Measurements from ENCODE around the gene DVL1.
A peak's percentile ranks its signal among the peaks of the same experiment; 100 is the strongest.
"Not testable (repeated sequence)": the region's sequence is repeated elsewhere in the genome, so short reads cannot be mapped to it uniquely, and the experiment has no call there.

Gene DVL1

DNA sequence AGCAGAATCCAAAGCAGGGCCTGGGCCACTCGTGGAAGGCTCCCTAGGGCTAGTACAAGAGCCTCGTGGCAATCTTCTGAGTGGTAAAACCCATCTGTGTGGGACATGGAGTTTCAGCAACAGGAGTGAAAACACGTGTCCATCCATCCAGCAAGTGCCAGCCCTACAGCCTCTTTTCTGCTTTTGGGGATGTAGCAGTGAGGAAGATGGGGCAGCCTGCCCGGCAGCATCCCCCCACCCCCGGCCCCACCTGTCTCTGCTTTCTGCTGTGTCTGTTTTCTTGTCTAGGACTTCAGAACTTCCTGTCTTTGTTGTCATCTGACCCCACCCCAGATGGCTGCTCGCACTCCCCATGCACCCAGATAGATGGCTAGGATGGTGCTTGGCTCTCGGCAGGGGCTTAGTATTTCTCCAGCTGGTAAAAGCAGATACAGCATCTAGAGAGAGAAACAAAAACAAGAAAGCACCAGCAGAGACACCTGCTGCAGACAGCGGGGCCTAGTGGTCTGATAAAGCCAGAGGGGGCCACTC is 23.1 kb downstream of the DVL1 start:
- DNase-seq (ENCODE audit: low spot score): no peak

DNA sequence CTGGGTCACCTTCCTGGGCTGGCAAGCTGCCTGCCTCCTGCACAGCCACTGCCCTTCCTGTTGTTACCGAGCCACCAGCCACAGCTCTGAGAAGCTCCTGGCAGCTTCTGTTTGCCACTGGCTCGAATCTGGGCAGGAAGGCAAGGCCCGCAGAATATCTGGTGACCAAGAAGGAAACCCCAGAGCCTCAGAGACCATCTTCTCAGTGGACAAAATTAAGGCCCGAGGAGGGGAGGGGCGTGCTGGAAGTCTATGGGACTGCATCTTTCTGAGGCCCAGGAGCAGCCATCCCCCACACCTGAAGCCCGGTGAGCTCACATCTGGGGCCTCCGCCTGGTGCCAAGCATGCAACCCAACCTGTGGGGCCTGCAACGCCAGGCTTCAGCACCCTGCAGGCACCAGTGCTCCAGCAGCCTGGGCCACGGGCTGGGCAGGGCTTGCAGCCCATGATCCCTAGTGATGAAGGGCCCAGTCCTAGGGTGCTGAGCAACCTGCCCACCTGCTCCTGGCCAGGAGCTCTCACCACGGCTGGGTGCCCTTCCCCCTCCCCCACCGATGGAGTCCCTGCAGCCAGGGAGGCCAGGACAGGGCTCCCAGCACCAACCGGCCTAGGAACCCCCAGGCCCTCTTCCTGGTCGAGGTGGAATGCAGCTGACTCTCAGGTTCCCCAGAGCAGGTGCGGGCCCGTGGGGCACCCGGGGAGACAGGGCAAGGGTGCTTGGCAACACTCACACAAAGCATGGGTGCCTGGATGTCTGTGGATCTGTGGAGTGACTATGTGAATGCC is 23.7 kb downstream of the DVL1 start:
- no peak for DNase-seq (ENCODE audit: low spot score)

DNA sequence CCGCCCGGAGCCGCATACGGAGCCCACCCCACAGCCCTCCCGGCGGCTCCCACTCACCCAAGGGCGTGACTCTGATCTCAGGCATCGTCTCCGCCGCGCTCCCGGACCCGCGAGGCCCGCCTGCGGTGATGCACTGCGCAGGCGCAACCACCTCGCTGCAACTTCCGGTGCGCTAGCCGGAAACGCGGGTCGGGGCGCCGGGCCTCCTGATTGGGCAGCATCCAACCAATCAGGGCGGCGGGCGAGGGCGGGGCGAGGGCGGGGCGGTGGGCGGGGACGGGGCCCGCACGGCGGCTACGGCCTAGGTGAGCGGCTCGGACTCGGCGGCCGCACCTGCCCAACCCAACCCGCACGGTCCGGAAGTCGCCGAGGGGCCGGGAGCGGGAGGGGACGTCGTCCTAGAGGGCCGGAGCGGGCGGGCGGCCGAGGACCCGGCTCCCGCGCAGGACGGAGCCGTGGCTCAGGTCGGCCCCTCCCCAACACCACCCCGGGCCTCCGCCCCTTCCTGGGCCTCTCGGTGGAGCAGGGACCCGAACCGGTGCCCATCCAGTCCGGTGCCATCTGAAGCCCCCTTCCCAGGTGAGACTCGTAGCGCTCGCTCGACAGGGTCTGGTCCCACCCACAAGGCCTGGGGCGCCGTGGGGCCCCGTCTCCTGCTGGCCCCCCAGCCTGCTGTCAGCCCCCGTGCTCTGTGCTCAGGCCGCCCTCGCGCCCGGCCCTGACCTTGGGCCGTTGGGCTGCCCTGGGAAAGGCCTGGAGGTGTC is 24.5 kb downstream of the DVL1 start, which contains the start of the genes CPTP and INTS11:
Gene CPTP, plus strand, starts transcription at position 279 of the 764 bp plus-strand sequence. CDS start 2,109 bp downstream, outside the sequence.
Gene INTS11, minus strand, starts transcription at position 137 of the 764 bp plus-strand sequence. Its CDS starts 52 bp downstream, at position 85.
- peak; percentile 98 for DNase-seq (ENCODE audit: low spot score)

DNA sequence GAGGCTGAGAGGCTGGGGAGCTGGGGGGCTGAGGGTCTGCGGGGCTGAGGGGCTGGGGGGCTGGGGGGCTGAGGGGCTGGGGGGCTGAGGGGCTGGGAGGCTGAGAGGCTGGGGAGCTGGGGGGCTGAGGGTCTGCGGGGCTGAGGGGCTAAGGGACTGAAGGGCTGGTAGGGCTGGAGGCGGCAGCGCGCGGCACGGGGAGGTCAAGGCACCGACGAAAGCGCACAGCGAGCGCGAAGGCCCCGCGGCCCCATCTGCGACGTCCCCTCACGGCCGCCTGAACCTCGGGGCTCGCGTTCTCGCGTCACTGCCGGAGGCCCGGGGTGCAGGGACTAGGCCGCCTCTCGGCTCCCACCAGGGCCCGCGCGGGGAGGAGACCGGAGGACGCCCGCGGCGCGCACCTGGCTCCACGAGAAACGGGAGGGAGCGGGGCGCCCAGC is 25.1 kb downstream of the DVL1 start:
- DNase-seq (ENCODE audit: low spot score): no peak

DNA sequence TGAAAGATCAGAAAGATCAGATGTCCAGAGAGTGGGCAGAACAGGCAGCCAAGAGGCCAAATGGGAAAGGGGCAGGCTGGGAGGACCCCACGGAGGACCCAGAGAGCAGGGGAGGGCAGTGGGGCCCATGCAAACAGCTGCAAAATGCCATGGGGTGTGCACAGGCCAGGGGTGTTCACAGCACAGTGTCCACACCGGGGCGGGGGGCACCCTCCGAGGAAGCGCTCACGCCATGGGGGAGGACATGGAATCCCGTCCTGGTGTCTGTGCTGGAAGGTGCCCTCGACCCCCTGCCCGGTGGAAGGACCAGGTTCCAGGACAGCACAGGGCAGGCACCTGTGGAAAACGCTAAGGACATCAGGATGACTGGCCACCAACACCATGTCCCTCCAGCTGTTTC is 26.3 kb downstream of the DVL1 start:
- DNase-seq (ENCODE audit: low spot score): no peak

DNA sequence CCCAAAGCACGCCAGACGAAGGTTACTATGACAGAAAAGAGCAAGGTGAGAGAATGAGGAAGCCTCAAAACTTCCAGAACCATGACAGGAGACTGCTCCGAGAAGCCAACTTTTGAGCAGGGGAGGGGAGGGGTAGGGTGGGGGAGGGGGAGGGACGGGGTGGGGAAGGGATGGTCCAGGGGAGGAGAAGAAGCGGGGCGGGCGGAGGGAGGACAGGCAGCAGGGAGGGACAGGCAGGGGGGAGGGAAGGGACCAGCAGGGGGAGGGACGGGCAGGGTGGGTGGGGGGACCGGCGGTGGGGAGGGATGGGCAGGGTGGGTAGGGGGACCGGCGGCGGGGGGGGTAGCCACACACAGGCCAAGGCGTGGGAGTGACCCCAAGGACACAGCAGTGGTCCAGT is 26.8 kb downstream of the DVL1 start:
- no peak for DNase-seq (ENCODE audit: low spot score)

DNA sequence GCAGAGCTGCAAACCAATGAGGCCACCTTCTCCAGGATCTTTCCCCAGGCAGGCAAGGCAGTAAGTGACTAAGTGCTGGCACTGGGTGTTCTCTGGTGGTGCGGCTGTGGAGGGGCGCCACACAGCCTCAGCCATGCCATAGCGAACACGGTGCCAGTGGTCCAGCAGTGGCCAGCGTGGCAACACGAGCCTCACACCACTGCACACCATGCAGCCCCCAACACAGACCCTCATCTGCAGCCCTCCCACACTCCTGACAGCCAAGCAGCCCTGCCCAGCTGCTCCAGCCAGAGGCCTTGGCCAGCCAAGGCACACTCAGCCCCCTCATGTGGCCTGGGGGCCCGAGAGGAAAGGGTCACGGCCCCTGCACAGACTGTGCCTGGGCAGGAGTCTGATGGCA is 27.7 kb downstream of the DVL1 start:
- DNase-seq (ENCODE audit: low spot score): no peak

DNA sequence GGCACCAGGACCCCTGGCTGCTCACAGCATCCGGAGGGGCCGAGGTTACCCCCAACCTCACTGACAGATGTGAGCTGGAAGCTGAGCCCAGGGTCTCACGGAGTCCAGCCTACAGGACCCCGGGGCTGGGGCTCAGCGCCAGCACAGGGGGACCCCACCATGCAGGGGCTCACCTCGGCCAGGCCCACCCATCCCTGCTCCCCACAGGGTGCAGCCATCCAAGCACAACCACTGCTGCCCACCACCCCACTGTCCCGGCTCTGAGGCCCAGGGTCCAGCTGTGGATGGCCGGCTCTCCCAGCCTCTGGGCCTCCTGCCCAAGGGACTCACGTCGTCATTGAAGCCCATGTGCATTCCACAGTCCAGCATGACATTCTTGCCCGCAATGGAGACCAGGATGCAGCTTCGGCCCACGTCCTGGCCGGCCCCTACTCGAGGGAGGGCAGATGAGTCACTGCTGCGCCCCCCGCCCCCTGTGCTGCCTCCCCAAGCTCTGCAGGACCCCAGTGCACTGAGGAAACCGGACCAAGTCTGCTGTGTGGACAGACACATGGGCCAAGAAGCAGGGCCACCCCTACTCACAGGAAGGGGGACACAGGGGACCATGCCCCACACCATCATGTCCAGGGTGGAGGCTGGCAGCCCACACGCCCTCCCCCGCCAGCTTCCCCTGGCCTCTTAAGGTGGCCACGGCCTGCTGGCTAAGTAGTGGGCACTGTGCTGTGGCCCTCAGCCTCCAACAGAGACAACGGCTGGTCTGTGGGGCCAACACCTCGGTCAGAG is 28.4 kb downstream of the DVL1 start:
- DNase-seq (ENCODE audit: low spot score): no peak

DNA sequence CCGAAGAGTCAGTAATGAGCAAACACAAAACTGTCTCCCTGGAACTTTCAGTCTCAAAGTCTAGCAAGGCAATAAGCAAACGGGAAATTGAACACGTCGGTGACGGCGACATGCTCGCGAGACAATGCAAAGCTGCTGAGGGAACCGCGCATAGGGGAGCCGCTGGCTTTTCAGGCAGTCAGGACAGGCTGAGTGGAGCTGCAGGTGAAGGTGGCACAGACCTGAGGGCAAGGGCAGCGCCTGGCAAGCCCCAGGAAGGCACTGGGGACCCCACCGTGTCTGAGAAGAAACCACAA is 29.6 kb downstream of the DVL1 start:
- no peak for DNase-seq (ENCODE audit: low spot score)

DNA sequence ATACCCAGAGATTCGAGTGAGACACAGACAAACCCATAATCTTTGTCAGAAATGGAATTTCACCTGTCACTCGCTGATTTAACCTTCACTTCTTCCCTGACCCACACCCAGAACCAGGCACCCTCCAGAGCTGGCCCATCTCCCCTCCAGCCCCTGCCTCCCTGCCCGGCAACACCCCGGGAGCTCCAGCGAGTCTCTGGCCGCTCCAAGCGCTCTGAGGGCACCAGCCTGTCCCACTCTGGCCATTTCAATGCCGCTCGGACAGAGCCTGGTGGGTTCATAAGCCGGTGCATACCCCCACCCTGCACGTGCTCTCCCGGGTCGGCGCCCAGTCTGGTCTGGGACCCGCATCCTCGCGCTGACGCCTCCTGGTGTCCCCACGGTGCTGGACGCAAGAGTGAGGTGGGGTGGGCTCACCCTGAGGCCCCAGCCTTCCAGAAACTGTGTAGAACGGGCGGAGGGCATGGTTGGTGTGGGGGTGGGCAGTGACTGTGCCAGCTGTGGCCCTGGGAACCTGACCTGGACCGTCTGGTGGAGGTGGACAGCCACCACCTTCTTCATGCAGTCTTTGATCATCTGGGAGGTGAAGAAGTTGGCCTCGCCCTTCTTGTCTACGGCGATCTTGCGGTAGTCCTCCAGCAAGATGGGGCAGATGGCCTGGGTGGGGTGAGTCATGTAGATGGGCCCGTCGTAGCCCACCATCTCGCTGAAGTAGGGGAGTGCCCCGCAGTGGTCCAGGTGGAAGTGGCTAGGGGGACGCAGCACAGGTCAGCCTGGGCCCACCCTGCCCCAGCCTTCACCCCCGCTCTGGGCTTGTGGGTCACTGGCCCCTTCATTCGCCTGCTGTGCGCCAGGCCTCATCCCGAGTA is 30.2 kb downstream of the DVL1 start:
- no peak for DNase-seq (ENCODE audit: low spot score)

DNA sequence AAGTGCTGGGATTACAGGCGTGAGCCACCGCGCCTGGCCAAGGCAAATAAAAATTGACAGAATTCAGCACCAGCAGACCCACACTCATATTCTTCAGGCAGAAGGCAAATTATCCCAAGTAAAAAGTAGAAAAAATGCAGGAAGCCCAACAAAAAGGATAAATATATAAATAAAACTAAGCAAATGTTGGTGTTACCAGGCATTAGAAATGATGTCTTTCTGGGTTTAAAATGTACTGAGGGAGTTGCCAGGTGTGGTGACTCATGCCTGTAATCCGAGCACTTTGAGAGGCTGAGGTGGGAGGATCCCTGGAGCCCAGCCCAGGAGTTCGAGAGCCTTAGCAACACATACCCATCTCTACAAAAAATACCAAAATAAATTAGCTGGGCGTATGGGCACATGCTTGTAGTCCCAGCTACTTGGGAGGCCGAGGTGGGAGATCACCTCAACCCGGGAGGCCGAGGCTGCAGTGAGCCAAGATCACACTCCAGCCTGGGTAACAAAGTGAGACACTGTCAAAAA is 31.0 kb downstream of the DVL1 start:
- no peak for DNase-seq (ENCODE audit: low spot score)

DNA sequence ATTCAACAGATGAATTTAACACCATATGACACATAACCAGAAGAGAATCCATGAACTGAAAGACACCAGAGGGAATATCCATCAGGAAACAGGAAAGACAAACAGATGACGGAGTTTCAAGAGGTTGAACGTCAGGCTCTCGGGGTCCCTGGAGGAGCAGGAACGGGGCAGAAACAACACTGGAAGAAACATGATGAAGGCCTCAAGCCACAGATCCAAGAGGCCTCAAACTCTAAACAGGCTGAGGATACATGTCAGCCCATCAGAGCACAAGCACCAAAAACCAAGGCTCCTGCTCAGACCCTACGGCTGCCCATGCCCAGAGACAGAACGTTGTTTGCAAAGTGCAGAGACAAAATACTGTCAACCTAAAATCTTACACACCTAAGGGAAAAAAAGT is 31.8 kb downstream of the DVL1 start:
- DNase-seq (ENCODE audit: low spot score): no peak

DNA sequence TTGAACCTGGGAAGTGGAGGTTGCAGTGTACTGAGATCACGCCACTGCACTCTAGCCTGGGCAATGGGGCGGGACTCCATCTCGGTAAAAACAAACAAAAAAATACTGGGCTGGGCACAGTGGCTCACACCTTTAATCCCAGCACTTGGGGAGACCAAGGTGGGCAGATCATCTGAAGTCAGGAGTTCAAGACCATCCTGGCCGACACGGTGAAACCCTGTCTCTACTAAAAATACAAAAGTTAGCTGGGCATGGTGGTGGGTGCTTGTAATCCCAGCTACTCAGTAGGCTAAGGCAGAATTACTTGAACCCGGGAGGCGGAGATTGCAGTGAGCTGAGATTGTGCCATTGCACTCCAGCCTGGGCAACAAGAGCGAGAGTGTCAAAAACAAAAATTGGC is 33.0 kb downstream of the DVL1 start:
- DNase-seq (ENCODE audit: low spot score): not testable (repeated sequence)

DNA sequence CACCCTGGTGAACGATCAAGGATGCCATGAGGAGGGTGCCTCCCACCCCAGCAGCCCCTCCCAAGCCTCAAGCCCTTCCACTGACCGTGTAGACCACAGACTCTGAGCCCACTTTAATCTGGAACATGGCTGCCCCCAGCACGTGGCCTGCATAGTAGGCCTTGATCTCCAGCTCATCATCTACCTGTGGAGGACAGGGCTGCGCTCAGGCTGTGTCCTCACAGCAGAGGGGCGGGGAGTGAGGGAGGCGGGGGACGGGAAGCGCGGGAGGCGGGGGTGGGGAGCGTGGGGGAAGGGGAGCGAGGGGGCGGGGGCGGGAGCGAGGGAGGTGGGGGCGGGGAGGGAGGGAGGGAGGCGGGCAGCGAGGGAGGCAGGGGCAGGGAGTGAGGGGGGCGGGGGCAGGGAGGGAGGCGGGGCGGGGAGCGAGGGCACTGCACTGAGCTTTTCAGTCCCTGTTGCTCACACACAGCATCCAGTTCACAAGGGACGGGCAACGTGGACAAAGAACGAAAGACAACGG is 33.7 kb downstream of the DVL1 start:
- DNase-seq (ENCODE audit: low spot score): no peak

DNA sequence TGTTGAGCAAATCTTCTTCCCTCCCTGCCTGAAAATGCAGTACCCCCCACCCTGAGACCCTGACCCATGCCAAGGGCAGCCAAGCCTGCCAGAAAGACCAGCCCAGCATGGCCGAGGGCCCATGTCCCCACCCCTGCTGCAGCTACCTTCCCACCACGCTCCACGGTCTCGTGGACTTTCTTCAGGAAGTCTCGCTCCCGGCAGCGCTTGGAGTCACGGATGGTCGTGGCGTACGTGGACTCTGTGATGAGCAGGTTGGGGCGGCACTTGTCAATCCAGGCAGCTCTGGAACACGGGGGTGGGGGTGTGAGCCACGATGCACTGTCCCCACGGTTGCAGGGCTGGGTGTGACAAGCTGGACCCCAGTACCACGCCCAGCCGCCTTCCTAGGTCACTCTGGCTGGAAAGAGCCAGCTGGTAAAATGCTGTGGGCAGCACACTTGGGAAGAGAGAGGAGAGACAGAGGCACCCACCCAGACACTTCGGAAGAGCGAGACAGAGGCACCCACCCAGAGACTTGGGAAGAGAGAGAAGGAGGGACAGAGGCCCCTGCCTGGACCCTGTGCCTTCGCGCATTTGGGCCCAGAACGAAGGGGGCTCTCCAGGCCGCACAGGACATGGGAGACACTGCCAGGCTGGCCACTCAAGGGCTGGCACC is 34.4 kb downstream of the DVL1 start:
- DNase-seq (ENCODE audit: low spot score): no peak

DNA sequence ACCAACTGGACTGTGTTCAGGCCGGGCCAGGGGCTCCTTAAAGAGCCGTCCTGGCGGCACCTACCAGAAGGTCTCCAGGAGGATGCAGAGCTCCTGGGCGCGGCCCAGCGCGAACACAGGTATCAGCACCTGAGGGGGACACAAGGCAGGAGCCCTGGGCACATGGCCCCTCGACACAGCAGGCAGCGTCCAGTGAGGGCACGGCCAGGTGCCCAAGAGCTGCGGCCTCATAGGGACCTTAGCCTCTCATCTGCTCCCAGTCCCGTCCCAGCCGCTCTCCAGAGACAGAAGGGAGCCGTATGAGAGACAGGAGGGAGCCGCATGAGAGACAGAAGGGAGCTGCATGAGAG is 35.0 kb downstream of the DVL1 start:
- no peak for DNase-seq (ENCODE audit: low spot score)

DNA sequence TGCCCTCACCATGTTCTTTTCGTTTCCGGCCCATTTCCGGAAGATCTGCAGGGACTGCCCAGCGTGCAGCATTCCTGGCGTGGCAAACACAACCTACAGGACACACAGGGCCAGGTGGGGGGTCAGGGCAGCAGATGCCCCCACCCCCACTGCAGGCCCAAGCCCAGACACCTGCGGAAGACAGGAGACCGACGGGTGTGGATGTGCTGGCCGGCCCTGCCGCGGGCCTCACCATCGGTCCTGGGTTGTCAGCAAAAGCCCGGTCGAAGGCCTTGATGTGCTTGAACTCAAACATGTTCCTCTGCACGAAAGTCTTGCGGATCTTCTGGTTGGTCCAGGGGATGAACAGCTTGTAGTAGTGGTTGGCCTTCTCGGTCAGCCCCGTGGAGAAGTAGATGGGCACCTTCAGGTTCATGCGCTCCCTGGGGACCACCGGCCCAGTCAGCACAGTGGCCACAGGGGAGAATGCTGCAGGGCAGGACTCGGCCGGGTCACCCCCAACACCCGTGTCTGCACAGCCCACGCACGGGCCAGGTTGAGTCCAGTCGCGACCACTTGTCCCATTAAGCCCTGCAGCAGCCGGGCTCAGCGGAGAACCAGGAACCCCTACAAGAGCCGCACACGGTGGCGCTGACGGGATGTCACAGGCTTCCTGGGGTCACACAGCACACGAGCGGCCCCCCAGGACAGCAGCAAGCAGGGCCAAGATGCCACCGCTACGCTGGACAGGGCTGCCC is 35.5 kb downstream of the DVL1 start:
- DNase-seq (ENCODE audit: low spot score): no peak

DNA sequence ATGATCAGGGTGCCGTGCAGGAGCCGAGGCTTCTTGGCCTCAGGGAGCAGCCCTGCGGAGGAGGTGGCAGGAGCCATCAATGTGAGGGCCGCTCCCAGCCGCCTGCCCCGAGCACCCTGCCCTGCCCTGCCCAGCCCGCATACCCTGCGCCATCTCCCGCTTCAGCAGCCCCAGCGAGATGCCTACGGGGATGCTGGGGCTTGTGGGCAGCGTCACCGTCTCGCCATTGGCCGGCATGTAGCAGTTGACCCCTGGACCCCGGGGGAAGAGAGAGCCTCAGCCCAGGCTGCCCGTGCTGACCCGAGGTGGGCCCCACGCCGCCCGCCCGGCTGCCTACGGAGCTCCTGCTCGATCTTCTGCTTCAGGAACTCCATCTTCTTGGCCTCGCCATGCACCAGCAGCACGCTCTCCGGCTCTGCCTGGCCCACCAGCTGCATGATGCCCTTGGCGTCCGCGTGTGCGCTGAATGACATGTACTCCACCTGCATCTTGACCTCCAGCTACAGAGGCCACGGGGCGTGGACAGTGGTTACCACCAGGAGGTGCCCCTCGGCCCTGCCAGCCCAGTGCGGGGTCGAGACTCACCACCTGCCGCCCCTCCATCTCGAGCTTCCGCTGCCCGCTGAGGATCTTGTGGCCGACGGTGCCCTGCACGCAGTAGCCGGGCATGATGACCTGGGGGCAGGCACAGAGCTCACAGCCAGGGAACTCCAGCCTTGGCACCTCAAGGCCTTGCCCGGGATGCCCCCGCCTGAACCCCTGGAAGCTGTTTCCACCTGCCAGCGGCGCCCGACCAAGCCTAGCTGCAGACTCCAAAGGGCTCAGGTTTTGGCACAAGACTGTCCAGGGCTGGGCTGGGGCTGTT is 36.5 kb downstream of the DVL1 start:
- no peak for DNase-seq (ENCODE audit: low spot score)

Measured in ecto neural progenitor cell (in vitro differentiated cells).